Measurements from ENCODE around the gene ANKRD36C. TPM values are rescaled to one million over a fixed set of nuclear protein-coding genes. Genes with fewer than 3 reads are reported as not detected.
"Not testable (repeated sequence)": the region's sequence is repeated elsewhere in the genome, so short reads cannot be mapped to it uniquely, and the experiment has no call there.

ANKRD36C gene
- total RNA-seq, 2 experiments from 2014 or later, result 74.0 to 78.3 TPM

GRCh38 chr2:96025194-96025492, 33.5 kb upstream of the ANKRD36C start:
- H3K27me3 ChIP-seq (ENCODE audit: control insufficient read depth in 1 of 2, insufficient read depth in 2 of 2, low read length in 2 of 2), result no peaks in the 10 kb centered on the region
- H3K4me3 Mint-ChIP-seq, result no peak overlapping the region
- H3K4me1 ChIP-seq (ENCODE audit: insufficient read depth, low read length), result peaks cover 3% of the 10 kb centered on the region
- intact Hi-C loops (cut with DNase I, micrococcal nuclease), result loop anchor here (10.0 kb wide), 3 partner anchors 90 to 480 kb away; partner anchors contain the start of genes ADRA2B (in 2 of the 2) and NEURL3 (in 1 of the 2)
- H3K27ac ChIP-seq (ENCODE audit: low read depth in 1 of 2, low read length in 2 of 2), result no peak overlapping the region
- DNase-seq (peak in 1 of 14 experiments; percentile 3), ATAC-seq (ENCODE audit: poor library complexity) (no peak)
- no peaks in the 10 kb centered on the region for H3K9me3 Mint-ChIP-seq
- H3K4me1 Mint-ChIP-seq (ENCODE audit: low read depth), result peaks cover 3% of the 10 kb centered on the region
- H3K4me3 ChIP-seq (ENCODE audit: low read length), result no peak overlapping the region
- no peaks in the 10 kb centered on the region for H3K36me3 ChIP-seq (ENCODE audit: insufficient read depth, low read length)
- no peak for TF ChIP-seq CTCF (IDR thresholded peaks at IDR 0.05)
- POLR2A ChIA-PET, result no interaction called here
- no peaks in the 10 kb centered on the region for H3K9me3 ChIP-seq (ENCODE audit: control insufficient read depth in 1 of 2, insufficient read depth in 1 of 2, low read length in 2 of 2)
- H3K27me3 Mint-ChIP-seq, result no peaks in the 10 kb centered on the region
- no peaks in the 10 kb centered on the region for H3K36me3 Mint-ChIP-seq (ENCODE audit: low read depth)
- no peak overlapping the region for H3K27ac Mint-ChIP-seq
- CTCF ChIA-PET, result no interaction called here

- no peak for TF ChIP-seq CTCF (IDR thresholded peaks at IDR 0.05)
- no peak overlapping the region for H3K27ac ChIP-seq (ENCODE audit: low read depth in 1 of 2, low read length in 2 of 2)
- Mint-ChIP-seq H3K4me1 (ENCODE audit: low read depth) (peaks cover 3% of the 10 kb centered on the region), H3K36me3 (ENCODE audit: low read depth) (no peaks in the 10 kb centered on the region), H3K9me3 (no peaks in the 10 kb centered on the region), H3K27ac (no peak overlapping the region), H3K4me3 (no peak overlapping the region), H3K27me3 (no peaks in the 10 kb centered on the region)
- no peaks in the 10 kb centered on the region for H3K9me3 ChIP-seq (ENCODE audit: control insufficient read depth in 1 of 2, insufficient read depth in 1 of 2, low read length in 2 of 2)
- intact Hi-C loops (cut with DNase I, micrococcal nuclease), result loop anchor here (10.0 kb wide), 3 partner anchors 90 to 480 kb away; partner anchors contain the start of genes ADRA2B (in 2 of the 2) and NEURL3 (in 1 of the 2)
- no peaks in the 10 kb centered on the region for H3K27me3 ChIP-seq (ENCODE audit: control insufficient read depth in 1 of 2, insufficient read depth in 2 of 2, low read length in 2 of 2)
- ATAC-seq (ENCODE audit: poor library complexity) (no peak), DNase-seq (peak in 1 of 14 experiments; percentile 11)
- POLR2A ChIA-PET, result no interaction called here
- no peak overlapping the region for H3K4me3 ChIP-seq (ENCODE audit: low read length)
- peaks cover 3% of the 10 kb centered on the region for H3K4me1 ChIP-seq (ENCODE audit: insufficient read depth, low read length)
- CTCF ChIA-PET, result no interaction called here
- no peaks in the 10 kb centered on the region for H3K36me3 ChIP-seq (ENCODE audit: insufficient read depth, low read length)
Measured at GRCh38 chr2:96024336-96025193, 32.9 kb upstream of the ANKRD36C start.

GRCh38 chr2:96023701-96024100, 32.1 kb upstream of the ANKRD36C start:
- intact Hi-C loops (cut with DNase I, micrococcal nuclease), result loop anchor here (10.0 kb wide), 3 partner anchors 91 to 481 kb away; partner anchors contain the start of genes ADRA2B (in 2 of the 2) and NEURL3 (in 1 of the 2)
- H3K4me1 Mint-ChIP-seq (ENCODE audit: low read depth); POLR2A ChIA-PET; H3K4me1 ChIP-seq (ENCODE audit: insufficient read depth, low read length); CTCF ChIA-PET; H3K27me3 ChIP-seq (ENCODE audit: control insufficient read depth in 1 of 2, insufficient read depth in 2 of 2, low read length in 2 of 2); H3K27ac ChIP-seq (ENCODE audit: low read depth in 1 of 2, low read length in 2 of 2); H3K9me3 ChIP-seq (ENCODE audit: control insufficient read depth in 1 of 2, insufficient read depth in 1 of 2, low read length in 2 of 2); H3K36me3 Mint-ChIP-seq (ENCODE audit: low read depth); H3K27me3 Mint-ChIP-seq; H3K36me3 ChIP-seq (ENCODE audit: insufficient read depth, low read length); H3K27ac Mint-ChIP-seq; H3K4me3 Mint-ChIP-seq; DNase-seq; H3K9me3 Mint-ChIP-seq; H3K4me3 ChIP-seq (ENCODE audit: low read length); ATAC-seq (ENCODE audit: poor library complexity): not testable (repeated sequence)

All from CD4-positive, alpha-beta T cell (primary cell).